K562 (cell line): ENCODE data around the gene EVI2B. TPM values are rescaled to one million over a fixed set of nuclear protein-coding genes. Genes with fewer than 3 reads are reported as not detected.
A peak's percentile ranks its signal among the peaks of the same experiment; 100 is the strongest.

Experiments
- ADNP ChIP-seq: fragments of 200-800 bp; sonication (Bioruptor generic); IDR thresholded peaks from 2 replicates; pipeline ENCODE4 v1.6.1; 2016; ENCODE audit warnings: missing genetic modification characterization, missing compliant biosample characterization
- ARNT ChIP-seq, 2 experiments: fragments of 450-650 bp; IDR thresholded peaks; 2 replicates each; pipeline ENCODE4 v1.6.1; 2016; ENCODE audit warnings: mild to moderate bottlenecking in 1 of 2
- FOSL1 ChIP-seq: fragments of 200-800 bp; sonication (Bioruptor generic); conservative IDR thresholded peaks from 2 replicates; pipeline ENCODE4 v1.6.1; 2016; ENCODE audit warnings: missing genetic modification characterization, missing compliant biosample characterization
- MAFF ChIP-seq: IDR thresholded peaks from 2 replicates; pipeline ENCODE4 v1.6.1; 2012; ENCODE audit warnings: low read length, improper control_type of control experiment
- MAFG ChIP-seq: fragments of 450-650 bp; conservative IDR thresholded peaks from 2 replicates; pipeline ENCODE4 v1.6.1; 2016; ENCODE audit warnings: missing genetic modification characterization, missing compliant biosample characterization
- NCOA1 ChIP-seq: fragments of 450-650 bp; IDR thresholded peaks from 2 replicates; pipeline ENCODE4 v1.6.1; 2016; ENCODE audit warnings: low read depth
- POLR2A ChIP-seq: fragments of 450-650 bp; conservative IDR thresholded peaks from 2 replicates; pipeline ENCODE4 v1.6.1; 2016
- RB1 ChIP-seq: fragments of 450-650 bp; IDR thresholded peaks from 2 replicates; pipeline ENCODE4 v1.6.1; 2017; ENCODE audit warnings: low read depth, mild to moderate bottlenecking
- SRSF1 ChIP-seq: fragments of 200-400 bp; formaldehyde crosslinking; IDR thresholded peaks from 2 replicates; pipeline ENCODE4 v1.6.1; 2017; ENCODE audit warnings: mild to moderate bottlenecking, low read depth, low read length, moderate library complexity
- TEAD1 ChIP-seq, 2 experiments: fragments of 450-650 bp in 1 of 2; sonication (generic) in 1 of 2; formaldehyde crosslinking; IDR thresholded peaks; 2 replicates each; pipeline versions ENCODE4 v1.4.0 to v1.8.0; 2020 to 2022; ENCODE audit warnings: mild to moderate bottlenecking in 2 of 2, missing genetic modification reagents in 1 of 2
- ZKSCAN8 ChIP-seq: fragments of 200-800 bp; sonication (Bioruptor generic); IDR thresholded peaks from 2 replicates; pipeline ENCODE4 v1.6.1; 2016; ENCODE audit warnings: missing genetic modification characterization, missing compliant biosample characterization
- ZNF24 ChIP-seq: fragments of 450-650 bp; IDR thresholded peaks from 2 replicates; pipeline ENCODE4 v1.6.1; 2016
- polyA plus RNA-seq, 8 experiments: library from polyadenylated mRNA; depleted of rRNA in 4 of 8; stranded (reverse) in 5 of 8; unstranded in 3 of 8; fragments of >200 nt; fragmentation: Nextera tagmentation in 2 of 8; fragmentation: Illumina TruSeq in 1 of 8; extraction: Ambion mirVana in 2 of 8; extraction: Trizol in 1 of 8; gene quantifications; 2 replicates each; pipeline versions ENCODE4 v1.2.1 to v1.2.3, GENCODE V29; 2011 to 2014; ENCODE audit warnings: inconsistent platforms in 1 of 8, missing spikeins in 1 of 8
- total RNA-seq, 7 experiments: library from RNA; depleted of rRNA in 6 of 7; stranded (reverse); fragments of >200 nt in 6 of 7; fragmentation: Illumina TruSeq in 2 of 7; extraction: Trizol in 2 of 7; gene quantifications; 2 replicates each; pipeline versions ENCODE4 v1.2.1 to v1.2.3, GENCODE V29; 2011 to 2021; ENCODE audit warnings: low replicate concordance in 1 of 7
- TF ChIP-seq, protein P1 (sequence below), 2 experiments: fragments of 200-800 bp in 1 of 2; sonication (Bioruptor generic) in 1 of 2; sonication (generic) in 1 of 2; formaldehyde crosslinking in 1 of 2; IDR thresholded peaks in 1 of 2; conservative IDR thresholded peaks in 1 of 2; 2 replicates each; pipeline versions ENCODE4 v1.5.0 to v1.6.1; 2016 to 2020; ENCODE audit warnings: missing compliant biosample characterization in 1 of 2, missing genetic modification characterization in 1 of 2, missing genetic modification reagents in 1 of 2
- TF ChIP-seq, protein P2 (sequence below): fragments of 250-450 bp; sonication (Bioruptor Pico); IDR thresholded peaks from 2 replicates; pipeline ENCODE4 v1.9.0; 2021; ENCODE audit warnings: mild to moderate bottlenecking, inconsistent platforms
- TF ChIP-seq, protein P3 (sequence below): sonication (generic); formaldehyde crosslinking; IDR thresholded peaks from 2 replicates; pipeline ENCODE4 v1.8.0; 2022; ENCODE audit warnings: mild to moderate bottlenecking, missing genetic modification reagents
- TF ChIP-seq, protein P4 (sequence below), 3 experiments: fragments of 200-800 bp in 1 of 3; fragments of 250-450 bp in 1 of 3; fragments of 450-650 bp in 1 of 3; sonication (Bioruptor Pico) in 1 of 3; sonication (Bioruptor generic) in 1 of 3; formaldehyde crosslinking in 1 of 3; IDR thresholded peaks; 2 replicates each; pipeline versions ENCODE4 v1.6.1 to v1.8.0; 2016 to 2022; ENCODE audit warnings: mild to moderate bottlenecking in 2 of 3, missing genetic modification characterization in 2 of 3, missing compliant biosample characterization in 1 of 3, moderate library complexity in 1 of 3
- TF ChIP-seq, protein P5 (sequence below): sonication (generic); formaldehyde crosslinking; IDR thresholded peaks from 2 replicates; pipeline ENCODE4 v1.8.0; 2022; ENCODE audit warnings: mild to moderate bottlenecking, missing genetic modification reagents

The EVI2B gene
- total and polyA plus RNA-seq, 9 of the 15 experiments (the other 6 are each of a cell fraction or from before 2014, with no cell fraction given) = 0.54 to 8.0 (median 2.5) TPM

DNA sequence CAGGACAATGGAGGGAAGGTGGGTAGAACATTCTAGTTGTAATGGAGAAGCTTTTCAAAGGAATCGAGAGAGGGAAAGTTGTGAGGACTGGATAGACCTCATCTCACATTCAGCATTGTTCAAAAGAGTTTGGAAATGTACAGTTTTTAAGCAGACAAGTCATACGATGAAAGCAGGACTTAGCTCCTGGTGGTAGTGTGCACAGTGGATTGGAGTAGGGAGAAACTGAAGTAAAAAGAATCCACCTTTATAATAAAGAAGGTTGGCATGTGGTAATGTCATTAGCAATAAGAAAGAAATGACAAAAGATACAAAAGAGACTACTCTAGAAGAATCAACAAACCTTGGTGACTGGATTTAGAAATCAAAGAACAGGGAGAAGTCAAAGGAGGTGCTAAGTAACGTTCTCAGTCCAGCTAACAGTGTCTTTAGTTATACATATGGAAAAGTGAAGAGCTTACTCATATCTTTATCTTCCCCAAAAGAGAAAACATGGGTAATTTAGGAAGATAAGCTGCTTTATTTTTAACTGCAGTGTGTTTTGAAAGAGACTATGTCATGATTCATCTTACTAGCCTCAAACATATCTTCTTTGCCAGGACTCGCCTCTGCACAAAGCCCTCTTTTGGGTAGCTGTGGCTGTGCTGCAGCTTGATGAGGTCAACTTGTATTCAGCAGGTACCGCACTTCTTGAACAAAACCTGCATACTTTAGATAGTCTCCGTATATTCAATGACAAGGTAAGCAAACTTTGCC is 26.2 kb upstream of the EVI2B start (continued):
- TF ChIP-seq, protein P1, sequence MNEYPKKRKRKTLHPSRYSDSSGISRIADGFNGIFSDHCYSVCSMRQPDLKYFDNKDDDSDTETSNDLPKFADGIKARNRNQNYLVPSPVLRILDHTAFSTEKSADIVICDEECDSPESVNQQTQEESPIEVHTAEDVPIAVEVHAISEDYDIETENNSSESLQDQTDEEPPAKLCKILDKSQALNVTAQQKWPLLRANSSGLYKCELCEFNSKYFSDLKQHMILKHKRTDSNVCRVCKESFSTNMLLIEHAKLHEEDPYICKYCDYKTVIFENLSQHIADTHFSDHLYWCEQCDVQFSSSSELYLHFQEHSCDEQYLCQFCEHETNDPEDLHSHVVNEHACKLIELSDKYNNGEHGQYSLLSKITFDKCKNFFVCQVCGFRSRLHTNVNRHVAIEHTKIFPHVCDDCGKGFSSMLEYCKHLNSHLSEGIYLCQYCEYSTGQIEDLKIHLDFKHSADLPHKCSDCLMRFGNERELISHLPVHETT (CRISPR knock-in tag; conservative IDR thresholded peaks at IDR 0.05 in 1 of 2, IDR thresholded peaks at IDR 0.05 in 1 of 2) = peak in 1 of 2 experiments; percentile 51; a peak in 1 of 4 replicates
- peak in 1 of 2 experiments; percentile 72; a peak in 1 of 4 replicates for TF ChIP-seq ARNT (IDR thresholded peaks at IDR 0.05)
- TF ChIP-seq ZKSCAN8 (CRISPR knock-in tag) = peak; percentile 97
- TF ChIP-seq RB1 = no peak
- no peak for TF ChIP-seq ZNF24
- peak; percentile 98 for TF ChIP-seq FOSL1 (tag)
- TF ChIP-seq MAFF = peak; percentile 17; the same call in 1 of the 2 replicates
- no peak for TF ChIP-seq POLR2A
- TF ChIP-seq TEAD1 (CRISPR knock-in tag; IDR thresholded peaks at IDR 0.05) = peak in 1 of 2 experiments; percentile 38; a peak in 1 of 4 replicates
- TF ChIP-seq, protein P2, sequence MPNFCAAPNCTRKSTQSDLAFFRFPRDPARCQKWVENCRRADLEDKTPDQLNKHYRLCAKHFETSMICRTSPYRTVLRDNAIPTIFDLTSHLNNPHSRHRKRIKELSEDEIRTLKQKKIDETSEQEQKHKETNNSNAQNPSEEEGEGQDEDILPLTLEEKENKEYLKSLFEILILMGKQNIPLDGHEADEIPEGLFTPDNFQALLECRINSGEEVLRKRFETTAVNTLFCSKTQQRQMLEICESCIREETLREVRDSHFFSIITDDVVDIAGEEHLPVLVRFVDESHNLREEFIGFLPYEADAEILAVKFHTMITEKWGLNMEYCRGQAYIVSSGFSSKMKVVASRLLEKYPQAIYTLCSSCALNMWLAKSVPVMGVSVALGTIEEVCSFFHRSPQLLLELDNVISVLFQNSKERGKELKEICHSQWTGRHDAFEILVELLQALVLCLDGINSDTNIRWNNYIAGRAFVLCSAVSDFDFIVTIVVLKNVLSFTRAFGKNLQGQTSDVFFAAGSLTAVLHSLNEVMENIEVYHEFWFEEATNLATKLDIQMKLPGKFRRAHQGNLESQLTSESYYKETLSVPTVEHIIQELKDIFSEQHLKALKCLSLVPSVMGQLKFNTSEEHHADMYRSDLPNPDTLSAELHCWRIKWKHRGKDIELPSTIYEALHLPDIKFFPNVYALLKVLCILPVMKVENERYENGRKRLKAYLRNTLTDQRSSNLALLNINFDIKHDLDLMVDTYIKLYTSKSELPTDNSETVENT (CRISPR knock-in tag) = no peak
- TF ChIP-seq MAFG = peak; percentile 53
- TF ChIP-seq, protein P3, sequence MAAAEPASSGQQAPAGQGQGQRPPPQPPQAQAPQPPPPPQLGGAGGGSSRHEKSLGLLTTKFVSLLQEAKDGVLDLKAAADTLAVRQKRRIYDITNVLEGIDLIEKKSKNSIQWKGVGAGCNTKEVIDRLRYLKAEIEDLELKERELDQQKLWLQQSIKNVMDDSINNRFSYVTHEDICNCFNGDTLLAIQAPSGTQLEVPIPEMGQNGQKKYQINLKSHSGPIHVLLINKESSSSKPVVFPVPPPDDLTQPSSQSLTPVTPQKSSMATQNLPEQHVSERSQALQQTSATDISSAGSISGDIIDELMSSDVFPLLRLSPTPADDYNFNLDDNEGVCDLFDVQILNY (CRISPR knock-in tag) = no peak
- TF ChIP-seq, protein P4, sequence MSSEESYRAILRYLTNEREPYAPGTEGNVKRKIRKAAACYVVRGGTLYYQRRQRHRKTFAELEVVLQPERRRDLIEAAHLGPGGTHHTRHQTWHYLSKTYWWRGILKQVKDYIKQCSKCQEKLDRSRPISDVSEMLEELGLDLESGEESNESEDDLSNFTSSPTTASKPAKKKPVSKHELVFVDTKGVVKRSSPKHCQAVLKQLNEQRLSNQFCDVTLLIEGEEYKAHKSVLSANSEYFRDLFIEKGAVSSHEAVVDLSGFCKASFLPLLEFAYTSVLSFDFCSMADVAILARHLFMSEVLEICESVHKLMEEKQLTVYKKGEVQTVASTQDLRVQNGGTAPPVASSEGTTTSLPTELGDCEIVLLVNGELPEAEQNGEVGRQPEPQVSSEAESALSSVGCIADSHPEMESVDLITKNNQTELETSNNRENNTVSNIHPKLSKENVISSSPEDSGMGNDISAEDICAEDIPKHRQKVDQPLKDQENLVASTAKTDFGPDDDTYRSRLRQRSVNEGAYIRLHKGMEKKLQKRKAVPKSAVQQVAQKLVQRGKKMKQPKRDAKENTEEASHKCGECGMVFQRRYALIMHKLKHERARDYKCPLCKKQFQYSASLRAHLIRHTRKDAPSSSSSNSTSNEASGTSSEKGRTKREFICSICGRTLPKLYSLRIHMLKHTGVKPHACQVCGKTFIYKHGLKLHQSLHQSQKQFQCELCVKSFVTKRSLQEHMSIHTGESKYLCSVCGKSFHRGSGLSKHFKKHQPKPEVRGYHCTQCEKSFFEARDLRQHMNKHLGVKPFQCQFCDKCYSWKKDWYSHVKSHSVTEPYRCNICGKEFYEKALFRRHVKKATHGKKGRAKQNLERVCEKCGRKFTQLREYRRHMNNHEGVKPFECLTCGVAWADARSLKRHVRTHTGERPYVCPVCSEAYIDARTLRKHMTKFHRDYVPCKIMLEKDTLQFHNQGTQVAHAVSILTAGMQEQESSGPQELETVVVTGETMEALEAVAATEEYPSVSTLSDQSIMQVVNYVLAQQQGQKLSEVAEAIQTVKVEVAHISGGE (CRISPR knock-in tag; IDR thresholded peaks at IDR 0.05) = 0 out of 6 replicates have a peak, but pooled peaks of 1 of the 3 experiments have one; percentile 54
- 0 out of 2 replicates have a peak, but pooled peaks have one; percentile 42 for TF ChIP-seq NCOA1
- TF ChIP-seq SRSF1 = no peak
- TF ChIP-seq, protein P5, sequence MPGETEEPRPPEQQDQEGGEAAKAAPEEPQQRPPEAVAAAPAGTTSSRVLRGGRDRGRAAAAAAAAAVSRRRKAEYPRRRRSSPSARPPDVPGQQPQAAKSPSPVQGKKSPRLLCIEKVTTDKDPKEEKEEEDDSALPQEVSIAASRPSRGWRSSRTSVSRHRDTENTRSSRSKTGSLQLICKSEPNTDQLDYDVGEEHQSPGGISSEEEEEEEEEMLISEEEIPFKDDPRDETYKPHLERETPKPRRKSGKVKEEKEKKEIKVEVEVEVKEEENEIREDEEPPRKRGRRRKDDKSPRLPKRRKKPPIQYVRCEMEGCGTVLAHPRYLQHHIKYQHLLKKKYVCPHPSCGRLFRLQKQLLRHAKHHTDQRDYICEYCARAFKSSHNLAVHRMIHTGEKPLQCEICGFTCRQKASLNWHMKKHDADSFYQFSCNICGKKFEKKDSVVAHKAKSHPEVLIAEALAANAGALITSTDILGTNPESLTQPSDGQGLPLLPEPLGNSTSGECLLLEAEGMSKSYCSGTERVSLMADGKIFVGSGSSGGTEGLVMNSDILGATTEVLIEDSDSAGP (CRISPR knock-in tag) = no peak
- TF ChIP-seq ADNP (tag) = peak; percentile 44; the same call in 1 of the 2 replicates
